ENCODE measurements around the gene CCNI2.
A peak's percentile ranks its signal among the peaks of the same experiment; 100 is the strongest.

The CCNI2 gene

GRCh38 chr5:132729896-132730295, 17.3 kb upstream of the CCNI2 start:
- no peak for DNase-seq (ENCODE audit: low read depth)
- TF ChIP-seq CTCF (IDR thresholded peaks at IDR 0.05; ENCODE audit: insufficient read depth, low read depth, low read length, missing control alignments), result no peak
- no peak overlapping the region for H3K4me3 ChIP-seq (ENCODE audit: low read length)

- no peak for DNase-seq (ENCODE audit: low read depth)
- no peak overlapping the region for H3K4me3 ChIP-seq (ENCODE audit: low read length)
- no peak for TF ChIP-seq CTCF (IDR thresholded peaks at IDR 0.05; ENCODE audit: insufficient read depth, low read depth, low read length, missing control alignments)
These were observed 13.6 kb upstream of the CCNI2 start for GRCh38 chr5:132733499-132734148.

- no peak for DNase-seq (ENCODE audit: low read depth)
- TF ChIP-seq CTCF (IDR thresholded peaks at IDR 0.05; ENCODE audit: insufficient read depth, low read depth, low read length, missing control alignments), result no peak
- no peak overlapping the region for H3K4me3 ChIP-seq (ENCODE audit: low read length)
These were observed 12.5 kb upstream of the CCNI2 start for GRCh38 chr5:132734687-132735086.

GRCh38 chr5:132736853-132737833, 10.1 kb upstream of the CCNI2 start, which contains the start of gene KIF3A:
Gene KIF3A, minus strand, starts transcription at chr5:132737546. Its CDS starts 127 bp downstream, at chr5:132737419.
- H3K4me3 ChIP-seq (ENCODE audit: low read length), result peak within 1 kb of the TSS; percentile 79
- DNase-seq (ENCODE audit: low read depth), result peak; percentile 97
- TF ChIP-seq CTCF (IDR thresholded peaks at IDR 0.05; ENCODE audit: insufficient read depth, low read depth, low read length, missing control alignments), result no peak

- DNase-seq (ENCODE audit: low read depth), result no peak
- no peak overlapping the region for H3K4me3 ChIP-seq (ENCODE audit: low read length)
- no peak for TF ChIP-seq CTCF (IDR thresholded peaks at IDR 0.05; ENCODE audit: insufficient read depth, low read depth, low read length, missing control alignments)
These were observed 9.1 kb upstream of the CCNI2 start for GRCh38 chr5:132737982-132738681.

GRCh38 chr5:132739232-132739631, 8.0 kb upstream of the CCNI2 start:
- H3K4me3 ChIP-seq (ENCODE audit: low read length), result no peak overlapping the region
- no peak for DNase-seq (ENCODE audit: low read depth)
- TF ChIP-seq CTCF (IDR thresholded peaks at IDR 0.05; ENCODE audit: insufficient read depth, low read depth, low read length, missing control alignments), result no peak
